Psoas muscle (tissue), 8 donors: ENCODE measurements around the gene CETP. TPM values are rescaled to one million over a fixed set of nuclear protein-coding genes. Genes with fewer than 3 reads are reported as not detected.

Experiments
- ATAC-seq, 4 donors: fragments of 200-7000 bp; cut with Tn5 transposase; one replicate each; pipeline ENCODE4 v1.9.1; 2020; ENCODE audit warnings: moderate library complexity in 3 of 4, mild to moderate bottlenecking in 2 of 4
- DNase-seq, 2 donors: peaks; one replicate each; pipeline ENCODE4 v3.0.0-alpha.2; 2020
- H3K27ac ChIP-seq: fragments of 200-600 bp; one replicate; pipeline ENCODE4 v1.8.0; 2022
- H3K27me3 ChIP-seq, 3 donors: fragments of 200-600 bp in 1 of 3; one replicate each; pipeline versions ENCODE4 v1.6.1 to v1.8.0; 2013 to 2022; ENCODE audit warnings: low read length in 2 of 3, mild to moderate bottlenecking in 2 of 3, moderate library complexity in 1 of 3; ENCODE audit not compliant: insufficient read depth in 3 of 3
- H3K36me3 ChIP-seq, 2 donors: fragments of 200-600 bp in 1 of 2; one replicate each; pipeline versions ENCODE4 v1.6.1 to v1.8.0; 2013 to 2022; ENCODE audit warnings: low read depth in 1 of 2, mild to moderate bottlenecking in 1 of 2, moderate library complexity in 1 of 2; ENCODE audit not compliant: insufficient read depth in 1 of 2
- H3K4me1 ChIP-seq: fragments of 200-600 bp; one replicate; pipeline ENCODE4 v1.8.0; 2022
- H3K4me3 ChIP-seq: fragments of 200-600 bp; one replicate; pipeline ENCODE4 v1.8.0; 2022; ENCODE audit warnings: mild to moderate bottlenecking
- H3K9me3 ChIP-seq: fragments of 200-600 bp; one replicate; pipeline ENCODE4 v1.8.0; 2022
- CTCF ChIP-seq: fragments of 200-600 bp; IDR thresholded peaks from one replicate; pipeline ENCODE4 v1.8.0; 2022; ENCODE audit warnings: antibody characterized with exemption
- WGBS, 3 donors: extraction: QIAGEN DNeasy Blood & Tissue Kit; methylation state at CpG; one replicate each; pipeline versions ENCODE4 v1.1.6 to v1.1.7; 2013; 5-methylcytosine and 5-hydroxymethylcytosine counted together
- intact Hi-C, 2 donors: fragments of 100-400 bp; cut with DNase I; formaldehyde crosslinking; loops; one replicate each; pipeline versions ENCODE4 v1.11.0 to v1.14.2; 2022
- polyA plus RNA-seq, 3 donors: library from polyadenylated mRNA; stranded (reverse); fragments of 200-250 nt; gene quantifications; one replicate each; pipeline ENCODE4 v1.2.3, GENCODE V29; 2013
- total RNA-seq, 4 donors: library from RNA; stranded (reverse); fragmentation: NEBNext Ultra II Directional in 2 of 4; extraction: Animal tissue kit (Norgen Biotek cat#: 25700) in 2 of 4; gene quantifications; one replicate each; pipeline versions ENCODE4 v1.2.1 to v1.2.4, GENCODE V29; 2021 to 2023
- donor health status: healthy with polysubstance abuse.
- donor health status: DM: no; HTN: no; CAD: no; lungs with moderate emphysema.
- donor health status: Bipolar disorder and iron deficiency.
- donor health status: healthy.
- donor health status: DM: yes; HTN: yes; CAD: no.
- donor health status: DM: no; HTN: no; CAD: no.
- donor health status: DM: no; HTN: no; CAD: no.
- donor health status: DM: yes; HTN: yes; CAD: no.

The CETP gene
- total and polyA plus RNA-seq, 7 donors, result 0.05 to 0.67 (median 0.17) TPM; not detected in 2

GRCh38 chr16:56939801-56940200, 21.9 kb upstream of the CETP start:
- H3K36me3 ChIP-seq, result peaks cover 27 to 100% of the 10 kb centered on the region in 2 donors
- intact Hi-C loops, result no loop called here

DNA sequence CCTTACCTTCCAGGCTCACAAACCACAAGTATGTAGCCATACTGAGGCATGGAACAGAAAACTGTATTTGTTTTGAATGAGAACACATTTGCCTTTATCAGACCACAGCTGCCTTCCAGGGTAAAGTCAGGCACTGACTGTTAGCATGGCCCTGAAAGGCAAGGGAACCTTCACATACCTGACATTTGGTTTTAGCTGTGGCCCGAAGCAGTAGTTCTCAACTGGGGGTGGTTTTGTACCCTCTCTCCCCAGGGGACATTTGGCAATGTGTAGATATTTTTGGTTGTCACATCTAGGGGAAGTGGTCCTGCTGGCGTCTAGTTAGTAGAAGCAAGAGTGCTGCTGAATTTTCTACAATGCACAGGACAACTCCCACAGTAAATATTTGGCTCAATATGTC, 20.7 kb upstream of the CETP start:
- Histone ChIP-seq H3K27ac (no peak overlapping the region), H3K27me3 (no peaks in the 10 kb centered on the region), H3K36me3 (peaks cover 31 to 98% of the 10 kb centered on the region in 2 donors), H3K4me1 (peaks cover 6% of the 10 kb centered on the region), H3K9me3 (no peaks in the 10 kb centered on the region), H3K4me3 (no peak overlapping the region)
- no peak for TF ChIP-seq CTCF
- intact Hi-C loops, result no loop called here
- no peak for ATAC-seq
- DNase-seq, result no peak
- 74 to 90% (median 78%) methylated on average over 2 of the region's 2 CpGs for WGBS, 3 donors

More at GRCh38 chr16:56939801-56940200, 21.9 kb upstream of the CETP start:
- ATAC-seq (no peak), DNase-seq (no peak)
- peaks cover 18% of the 10 kb centered on the region for H3K4me1 ChIP-seq
- no peak overlapping the region for H3K4me3 ChIP-seq
- whole genome bisulfite sequencing, 3 donors, result 77 to 80% (median 78%) methylated on average over 4 of the region's 4 CpGs
- TF ChIP-seq CTCF, result no peak
- H3K27me3 ChIP-seq, result no peaks in the 10 kb centered on the region
- no peaks in the 10 kb centered on the region for H3K9me3 ChIP-seq
- no peak overlapping the region for H3K27ac ChIP-seq

- Histone ChIP-seq H3K36me3 (peaks cover 31 to 98% of the 10 kb centered on the region in 2 donors), H3K27ac (no peak overlapping the region), H3K4me3 (no peak overlapping the region), H3K27me3 (no peaks in the 10 kb centered on the region), H3K4me1 (no peaks in the 10 kb centered on the region), H3K9me3 (no peaks in the 10 kb centered on the region)
- DNase-seq (no peak), ATAC-seq (no peak)
- WGBS, 3 donors, result 71 to 82% (median 73%) methylated on average over 9 of the region's 9 CpGs
- TF ChIP-seq CTCF, result no peak
- intact Hi-C loops, result no loop called here
Observed at GRCh38 chr16:56941856-56942331, 19.9 kb upstream of the CETP start.

DNA sequence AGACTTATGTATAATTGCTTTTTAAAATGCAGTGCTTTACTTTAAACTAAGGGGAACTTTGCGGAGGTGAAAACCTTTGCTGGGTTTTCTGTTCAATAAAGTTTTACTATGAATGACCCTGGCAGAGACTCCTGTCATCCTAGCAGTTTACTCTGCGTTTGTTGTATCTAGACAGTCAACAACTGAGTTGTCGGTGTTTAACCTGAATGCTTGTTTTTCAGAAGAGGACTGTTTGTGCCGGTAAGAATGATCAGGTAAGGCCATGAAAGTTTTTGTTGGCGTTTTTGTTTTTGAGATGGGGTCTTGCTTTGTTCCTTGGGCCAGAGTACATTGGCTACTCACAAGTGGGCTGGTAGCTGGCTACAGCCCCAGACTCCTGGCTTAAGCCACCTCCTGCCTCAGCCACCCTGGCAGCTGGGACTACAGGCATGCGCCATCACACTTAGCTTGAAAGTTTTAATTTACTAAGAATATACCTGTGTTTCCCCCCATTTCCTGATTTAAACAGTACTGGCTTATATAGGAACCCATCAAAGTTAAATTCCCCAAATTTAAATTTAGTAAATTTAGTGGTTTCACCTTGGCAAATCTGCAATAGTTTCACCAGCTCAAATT, 17.9 kb upstream of the CETP start:
- peaks cover 24 to 91% of the 10 kb centered on the region in 2 donors for H3K36me3 ChIP-seq
- TF ChIP-seq CTCF, result no peak
- intact Hi-C loops, result no loop called here
- DNase-seq, result no peak
- H3K27me3 ChIP-seq, result no peaks in the 10 kb centered on the region
- 69 to 78% (median 75%) methylated on average over 6 of the region's 6 CpGs for WGBS, 3 donors
- ATAC-seq, result no peak
- H3K4me3 ChIP-seq, result no peak overlapping the region
- H3K9me3 ChIP-seq, result no peaks in the 10 kb centered on the region
- no peaks in the 10 kb centered on the region for H3K4me1 ChIP-seq
- H3K27ac ChIP-seq, result no peak overlapping the region
